Activated CD8-positive, alpha-beta T cell treated with anti-CD3 and anti-CD28 coated beads for 36 hours (primary cell): ENCODE results near the gene UBN1. TPM values are rescaled to one million over a fixed set of nuclear protein-coding genes. Genes with fewer than 3 reads are reported as not detected.

Experiments used
- ATAC-seq: fragments of 200-7000 bp; cut with Tn5 transposase; one replicate; pipeline ENCODE4 v1.10.0; 2021; ENCODE audit warnings: mild to moderate bottlenecking, moderate library complexity
- CTCF ChIA-PET: fragments of 350-600 bp; sonication (Branson Sonifier 250); formaldehyde crosslinking; loops from one replicate; lab custom pipeline; 2021; ENCODE audit warnings: antibody characterized with exemption; lab: Charles Lee
- POLR2A ChIA-PET: fragments of 350-600 bp; sonication (Branson Sonifier 250); formaldehyde crosslinking; loops from one replicate; lab custom pipeline; 2021; ENCODE audit warnings: antibody characterized with exemption; lab: Charles Lee
- DNase-seq: peaks from one replicate; pipeline ENCODE4 v3.0.0-alpha.2; 2020
- H3K27ac Mint-ChIP-seq: one replicate; pipeline ENCODE4 v1.8.0; 2021; ENCODE audit warnings: mild to moderate bottlenecking, mixed read lengths
- H3K27me3 Mint-ChIP-seq: one replicate; pipeline ENCODE4 v1.8.0; 2021; ENCODE audit warnings: mixed read lengths
- H3K36me3 Mint-ChIP-seq: one replicate; pipeline ENCODE4 v1.8.0; 2021; ENCODE audit warnings: low read depth, mixed read lengths
- H3K4me1 Mint-ChIP-seq: one replicate; pipeline ENCODE4 v1.8.0; 2021; ENCODE audit warnings: low read depth, mixed read lengths
- H3K4me3 Mint-ChIP-seq: one replicate; pipeline ENCODE4 v1.8.0; 2021; ENCODE audit warnings: mild to moderate bottlenecking, moderate library complexity, mixed read lengths
- H3K9me3 Mint-ChIP-seq: one replicate; pipeline ENCODE4 v1.8.0; 2021; ENCODE audit warnings: mixed read lengths
- intact Hi-C: fragments of 100-400 bp; cut with micrococcal nuclease; formaldehyde crosslinking; loops from one replicate; pipeline ENCODE4 v1.10.0; 2022
- total RNA-seq, 2 experiments: library from RNA; stranded (reverse); gene quantifications; one replicate each; pipeline ENCODE4 v1.2.3, GENCODE V29; 2021
- TF ChIP-seq, protein P1 (sequence below): fragments of 200-600 bp; IDR thresholded peaks from one replicate; pipeline ENCODE4 v1.8.0; 2022; ENCODE audit warnings: antibody characterized with exemption, mild to moderate bottlenecking

The UBN1 gene
- total RNA-seq, 2 experiments from 2014 or later = 25.4 to 25.6 TPM

DNA sequence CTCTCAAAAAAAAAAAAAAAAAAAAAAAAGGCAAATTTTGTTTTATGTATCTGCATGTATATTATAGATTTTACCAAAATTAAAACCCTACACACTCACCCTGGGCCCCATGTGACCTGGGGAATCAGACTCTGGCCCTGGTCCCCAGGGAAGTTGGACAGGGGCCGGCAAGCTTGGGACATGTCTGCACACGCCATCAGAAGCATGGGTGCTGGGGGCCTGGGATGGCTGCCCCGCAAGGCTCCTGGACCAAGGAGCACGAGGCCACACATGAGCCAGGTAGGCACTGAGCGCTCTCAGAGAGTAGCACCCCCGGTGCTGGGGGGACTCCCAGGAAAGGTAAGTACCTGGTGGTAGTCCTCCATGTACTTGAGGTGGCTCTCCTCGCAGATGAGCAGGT lies 50.0 kb downstream of the UBN1 start:
- DNase-seq (no peak), ATAC-seq (no peak)
- POLR2A ChIA-PET = no interaction called here
- Mint-ChIP-seq H3K4me3 (no peak overlapping the region), H3K27ac (no peak overlapping the region), H3K36me3 (no peaks in the 10 kb centered on the region), H3K9me3 (no peaks in the 10 kb centered on the region), H3K4me1 (no peaks in the 10 kb centered on the region), H3K27me3 (no peaks in the 10 kb centered on the region)
- TF ChIP-seq, protein P1, sequence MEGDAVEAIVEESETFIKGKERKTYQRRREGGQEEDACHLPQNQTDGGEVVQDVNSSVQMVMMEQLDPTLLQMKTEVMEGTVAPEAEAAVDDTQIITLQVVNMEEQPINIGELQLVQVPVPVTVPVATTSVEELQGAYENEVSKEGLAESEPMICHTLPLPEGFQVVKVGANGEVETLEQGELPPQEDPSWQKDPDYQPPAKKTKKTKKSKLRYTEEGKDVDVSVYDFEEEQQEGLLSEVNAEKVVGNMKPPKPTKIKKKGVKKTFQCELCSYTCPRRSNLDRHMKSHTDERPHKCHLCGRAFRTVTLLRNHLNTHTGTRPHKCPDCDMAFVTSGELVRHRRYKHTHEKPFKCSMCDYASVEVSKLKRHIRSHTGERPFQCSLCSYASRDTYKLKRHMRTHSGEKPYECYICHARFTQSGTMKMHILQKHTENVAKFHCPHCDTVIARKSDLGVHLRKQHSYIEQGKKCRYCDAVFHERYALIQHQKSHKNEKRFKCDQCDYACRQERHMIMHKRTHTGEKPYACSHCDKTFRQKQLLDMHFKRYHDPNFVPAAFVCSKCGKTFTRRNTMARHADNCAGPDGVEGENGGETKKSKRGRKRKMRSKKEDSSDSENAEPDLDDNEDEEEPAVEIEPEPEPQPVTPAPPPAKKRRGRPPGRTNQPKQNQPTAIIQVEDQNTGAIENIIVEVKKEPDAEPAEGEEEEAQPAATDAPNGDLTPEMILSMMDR = no peak
- intact Hi-C loops = no loop called here
- CTCF ChIA-PET = no interaction called here

- Mint-ChIP-seq H3K9me3 (no peaks in the 10 kb centered on the region), H3K4me1 (no peaks in the 10 kb centered on the region), H3K36me3 (no peaks in the 10 kb centered on the region), H3K27ac (no peak overlapping the region), H3K27me3 (peaks cover 2% of the 10 kb centered on the region), H3K4me3 (no peak overlapping the region)
- intact Hi-C loops = no loop called here
- DNase-seq (no peak), ATAC-seq (no peak)
- TF ChIP-seq, protein P1 = no peak
- ChIA-PET CTCF (interaction anchor here (1.1 kb wide), 1 partner anchor 14 kb away, joined by 3 read pairs; no protein-coding TSS in a partner anchor), POLR2A (no interaction called here)
Observed at GRCh38 chr16:4898811-4899473, 51.7 kb downstream of the UBN1 start.

DNA sequence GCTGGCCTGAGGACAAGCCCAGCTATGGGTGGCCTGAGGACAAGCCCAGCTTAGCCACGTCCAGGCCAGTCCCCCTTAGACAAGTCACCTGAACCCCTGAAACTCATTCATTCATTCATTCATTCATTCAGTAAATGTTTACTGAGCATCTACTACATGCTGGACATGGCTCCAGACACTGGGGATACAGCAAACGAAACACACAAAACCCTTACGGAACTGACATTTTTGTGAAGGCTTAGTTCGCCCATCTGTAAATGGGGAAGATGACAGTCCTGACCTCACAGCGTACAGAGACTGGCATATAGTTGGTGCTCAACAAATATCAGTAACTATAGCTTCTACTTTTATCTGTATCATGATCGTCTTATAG lies 52.2 kb downstream of the UBN1 start:
- CTCF ChIA-PET = interaction anchor here (1.1 kb wide), 1 partner anchor 15 kb away, joined by 3 read pairs; no protein-coding TSS in a partner anchor
- TF ChIP-seq, protein P1 = no peak
- no peak for ATAC-seq

DNA sequence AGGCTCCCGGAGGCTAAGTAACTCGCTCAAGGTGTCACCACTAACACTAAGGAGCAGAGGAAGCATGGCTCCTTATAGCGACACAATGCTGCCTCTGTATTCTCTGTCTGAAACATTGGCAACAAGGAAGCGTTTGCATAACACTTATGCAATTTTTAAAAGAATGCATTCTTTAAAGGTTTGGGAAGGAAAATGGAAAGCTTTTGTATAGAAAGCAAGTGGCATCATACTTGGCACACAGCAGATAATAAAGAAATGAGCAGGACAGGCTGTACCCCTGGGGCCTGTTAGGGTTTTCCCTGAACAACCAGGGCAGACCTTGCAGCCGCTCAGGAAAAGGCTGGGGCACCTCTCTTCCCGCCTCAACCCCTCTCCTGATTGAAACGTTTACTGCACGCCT lies 52.8 kb downstream of the UBN1 start:
- no peaks in the 10 kb centered on the region for H3K4me1 Mint-ChIP-seq
- no peak overlapping the region for H3K27ac Mint-ChIP-seq
- intact Hi-C loops = no loop called here
- DNase-seq (no peak), ATAC-seq (no peak)
- no peaks in the 10 kb centered on the region for H3K36me3 Mint-ChIP-seq
- TF ChIP-seq, protein P1 = no peak
- POLR2A ChIA-PET = no interaction called here
- H3K9me3 Mint-ChIP-seq = no peaks in the 10 kb centered on the region
- peaks cover 12% of the 10 kb centered on the region for H3K27me3 Mint-ChIP-seq
- CTCF ChIA-PET = no interaction called here
- H3K4me3 Mint-ChIP-seq = no peak overlapping the region

More for the DNA sequence above, 52.2 kb downstream of the UBN1 start:
- no peak overlapping the region for H3K4me3 Mint-ChIP-seq
- H3K27ac Mint-ChIP-seq = no peak overlapping the region
- no peaks in the 10 kb centered on the region for H3K9me3 Mint-ChIP-seq
- intact Hi-C loops = no loop called here
- POLR2A ChIA-PET = no interaction called here
- H3K36me3 Mint-ChIP-seq = no peaks in the 10 kb centered on the region
- peaks cover 7% of the 10 kb centered on the region for H3K27me3 Mint-ChIP-seq
- H3K4me1 Mint-ChIP-seq = no peaks in the 10 kb centered on the region
- DNase-seq = no peak

DNA sequence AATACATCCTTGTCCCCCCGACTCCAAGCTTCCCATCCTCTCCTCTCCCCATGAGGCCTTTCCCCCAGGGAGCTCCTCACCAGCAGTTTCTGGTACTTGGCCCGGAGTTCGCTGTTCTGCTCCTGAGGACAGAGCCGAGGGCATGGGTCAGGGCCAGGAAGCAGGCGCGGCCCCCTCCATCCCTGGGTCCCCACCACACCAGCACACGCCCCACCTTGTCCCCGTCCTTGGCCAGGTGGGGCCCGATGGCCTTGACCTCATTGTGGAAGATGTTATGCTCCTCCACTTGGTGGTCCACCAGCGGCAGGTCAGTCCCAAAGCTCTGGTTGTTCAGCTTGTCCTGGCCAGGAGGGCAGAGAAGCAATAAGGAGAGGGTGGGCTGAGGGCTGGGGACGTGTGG lies 53.5 kb downstream of the UBN1 start:
- peaks cover 12% of the 10 kb centered on the region for H3K27me3 Mint-ChIP-seq
- H3K9me3 Mint-ChIP-seq = no peaks in the 10 kb centered on the region
- CTCF ChIA-PET = interaction anchor here (1.4 kb wide), 1 partner anchor 56 kb away, joined by 3 read pairs; no protein-coding TSS in a partner anchor
- ATAC-seq (no peak), DNase-seq (no peak)
- no peaks in the 10 kb centered on the region for H3K36me3 Mint-ChIP-seq
- H3K27ac Mint-ChIP-seq = no peak overlapping the region
- TF ChIP-seq, protein P1 = no peak
- intact Hi-C loops = no loop called here
- H3K4me3 Mint-ChIP-seq = no peak overlapping the region
- POLR2A ChIA-PET = no interaction called here
- H3K4me1 Mint-ChIP-seq = no peaks in the 10 kb centered on the region
